Common myeloid progenitor, CD34-positive (primary cell): ENCODE data around the gene ZNF132.

Source experiments
- CTCF ChIA-PET: fragments of 350-600 bp; sonication (Branson Sonifier 250); formaldehyde crosslinking; loops from one replicate; lab custom pipeline; 2021; ENCODE audit warnings: antibody characterized with exemption; lab: Charles Lee
- POLR2A ChIA-PET: fragments of 350-600 bp; sonication (Branson Sonifier 250); formaldehyde crosslinking; loops from one replicate; lab custom pipeline; 2021; ENCODE audit warnings: antibody characterized with exemption; lab: Charles Lee
- DNase-seq, 3 donors: peaks; one replicate each; pipeline versions ENCODE4 v3.0.0 to v3.0.0-alpha.2; 2013
- H3K27ac ChIP-seq, 2 experiments: 1 replicate in 1 of 2; 2 replicates in 1 of 2; pipeline ENCODE4 v1.7.0; 2013; ENCODE audit warnings: inconsistent platforms in 2 of 2, low read length in 2 of 2, mild to moderate bottlenecking in 2 of 2, low read depth in 1 of 2, moderate library complexity in 1 of 2; ENCODE audit not compliant: severe bottlenecking in 2 of 2, insufficient read depth in 1 of 2, poor library complexity in 1 of 2
- H3K27me3 ChIP-seq, 5 experiments: replicated peaks in 2 of 5; 1 replicate in 3 of 5; 2 replicates in 2 of 5; pipeline versions ENCODE4 v1.6.1 to v1.7.0; 2013; ENCODE audit warnings: low read length in 4 of 5, mild to moderate bottlenecking in 2 of 5, moderate library complexity in 2 of 5, inconsistent platforms in 1 of 5; ENCODE audit not compliant: insufficient read depth in 5 of 5, control insufficient read depth in 4 of 5
- H3K36me3 ChIP-seq, 4 experiments: 1 replicate in 2 of 4; 2 replicates in 2 of 4; pipeline versions ENCODE4 v1.6.1 to v1.7.0; 2013; ENCODE audit warnings: low read length in 3 of 4, control low read depth in 1 of 4, mild to moderate bottlenecking in 1 of 4; ENCODE audit not compliant: control insufficient read depth in 4 of 4, insufficient read depth in 4 of 4
- H3K4me1 ChIP-seq, 4 experiments: 1 replicate in 3 of 4; 2 replicates in 1 of 4; pipeline versions ENCODE4 v1.6.1 to v1.7.1; 2013; ENCODE audit warnings: low read length in 3 of 4, mild to moderate bottlenecking in 3 of 4, control low read depth in 1 of 4, inconsistent platforms in 1 of 4, moderate library complexity in 1 of 4; ENCODE audit not compliant: control insufficient read depth in 4 of 4, insufficient read depth in 4 of 4; ENCODE audit errors: control extremely low read depth in 1 of 4
- H3K4me3 ChIP-seq, 7 experiments: 1 replicate in 4 of 7; 2 replicates in 3 of 7; pipeline versions ENCODE4 v1.5.1 to v1.7.0; 2013; ENCODE audit warnings: mild to moderate bottlenecking in 7 of 7, low read length in 6 of 7, moderate library complexity in 6 of 7, inconsistent platforms in 2 of 7, low read depth in 2 of 7, control low read depth in 1 of 7; ENCODE audit not compliant: insufficient read depth in 4 of 7, control insufficient read depth in 1 of 7; ENCODE audit errors: extremely low read depth in 1 of 7
- H3K9me3 ChIP-seq, 5 experiments: 1 replicate in 4 of 5; 2 replicates in 1 of 5; pipeline versions ENCODE4 v1.6.1 to v1.7.1; 2013; ENCODE audit warnings: low read length in 4 of 5, mild to moderate bottlenecking in 2 of 5, inconsistent platforms in 1 of 5, low read depth in 1 of 5, moderate library complexity in 1 of 5; ENCODE audit not compliant: control insufficient read depth in 4 of 5, insufficient read depth in 2 of 5; ENCODE audit errors: control extremely low read depth in 1 of 5
- WGBS: methylation state at CpG from one replicate; pipeline ENCODE4 v1.1.5; 2013; ENCODE audit not compliant: insufficient coverage; 5-methylcytosine and 5-hydroxymethylcytosine counted together

Gene ZNF132

DNA sequence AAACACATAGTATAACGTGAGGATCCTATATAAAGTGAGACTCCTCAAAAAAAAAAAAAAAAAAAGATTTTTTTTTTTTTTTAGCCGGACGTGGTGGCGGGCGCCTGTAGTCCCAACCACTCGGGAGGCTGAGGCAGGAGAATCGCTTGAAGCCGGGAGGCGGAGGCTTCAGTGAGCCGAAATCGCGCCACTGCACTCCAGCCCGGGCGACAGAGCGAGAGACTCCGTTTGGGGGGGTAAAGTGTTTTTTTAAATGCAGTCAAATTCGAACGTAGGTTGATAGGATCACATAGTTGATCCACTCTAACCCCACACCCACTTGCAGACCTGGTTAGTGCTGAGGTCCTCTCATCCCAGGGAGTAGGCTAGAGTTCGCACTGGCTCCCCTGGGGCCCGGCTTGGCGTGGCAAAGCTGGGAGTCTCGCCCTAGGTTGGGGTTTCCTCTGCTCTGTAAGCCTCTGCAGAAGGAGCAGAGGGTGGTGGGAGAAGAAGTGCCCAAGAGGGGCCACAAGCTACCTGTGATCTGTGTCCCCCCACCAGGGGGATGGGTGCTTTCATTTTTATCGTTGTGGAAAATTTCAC is 38.0 kb downstream of the ZNF132 start:
- Histone ChIP-seq H3K27me3 (peaks cover 0 to 17% (median 11%) of the 10 kb centered on the region in 5 experiments), H3K4me1 (peaks cover 0 to 18% (median 15%) of the 10 kb centered on the region in 4 experiments), H3K27ac (peak overlapping the region in 1 of 2 experiments; percentile 71), H3K4me3 (peak overlapping the region; percentile 24 to 89 (median 71)), H3K9me3 (no peaks in the 10 kb centered on the region), H3K36me3 (no peaks in the 10 kb centered on the region)
- POLR2A ChIA-PET, result no interaction called here
- CTCF ChIA-PET, result no interaction called here
- no peak for DNase-seq
- WGBS, result 40% methylated on average over 11 of the region's 23 CpGs

DNA sequence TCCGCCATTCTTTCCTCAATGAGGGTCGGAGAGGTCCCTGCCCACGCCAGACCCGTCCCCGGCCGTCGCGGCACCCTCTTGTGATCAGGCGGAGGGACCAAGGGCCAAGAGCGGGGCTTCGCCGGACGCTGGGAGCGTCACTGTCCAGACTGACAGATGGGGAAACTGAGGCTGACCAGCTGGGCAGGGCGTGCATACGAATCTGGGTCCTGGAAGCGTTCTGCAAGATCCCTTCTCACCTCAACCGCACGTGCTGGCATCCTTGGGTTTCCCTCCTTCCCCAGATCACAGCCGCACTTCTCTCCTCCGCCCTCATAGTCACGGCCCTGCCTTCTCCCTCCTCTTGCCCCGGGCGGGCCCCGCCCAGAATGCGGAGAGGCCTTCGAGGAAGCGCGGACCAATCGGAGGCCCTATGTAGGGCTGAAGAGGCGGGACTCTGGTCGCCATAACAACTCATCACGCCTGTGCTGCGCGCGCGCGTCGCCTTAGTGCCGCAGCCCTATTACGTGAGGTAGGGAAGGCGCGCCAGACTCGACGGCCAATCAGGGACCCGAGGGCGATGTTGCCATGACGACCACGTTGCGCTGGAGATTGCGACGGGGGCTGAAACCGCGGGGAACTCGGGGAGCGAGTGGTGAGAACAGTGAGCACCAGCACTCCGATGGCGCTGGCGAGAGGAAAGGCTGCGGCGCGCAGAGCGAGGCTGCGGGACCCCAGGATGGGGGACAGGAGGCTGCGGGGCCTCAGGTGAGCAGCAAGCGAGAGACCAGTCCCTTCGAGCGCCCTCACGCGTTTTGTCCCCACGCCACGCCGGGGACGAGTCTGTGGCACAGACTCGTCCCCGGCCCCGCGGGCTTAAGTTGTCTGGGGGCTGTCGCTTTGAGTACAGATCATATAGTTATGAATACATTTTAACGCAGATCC is 38.8 kb downstream of the ZNF132 start:
- Histone ChIP-seq H3K27ac (peak overlapping the region in 1 of 2 experiments; percentile 71), H3K27me3 (peaks cover 0 to 24% (median 11%) of the 10 kb centered on the region in 5 experiments), H3K4me1 (peaks cover 0 to 23% (median 19%) of the 10 kb centered on the region in 4 experiments), H3K36me3 (no peaks in the 10 kb centered on the region), H3K4me3 (peak overlapping the region; percentile 24 to 89 (median 71)), H3K9me3 (no peaks in the 10 kb centered on the region)
- DNase-seq, result peak; percentile 100
- 3% methylated on average over 56 of the region's 80 CpGs for WGBS
- POLR2A ChIA-PET, result no interaction called here
- CTCF ChIA-PET, result no interaction called here

DNA sequence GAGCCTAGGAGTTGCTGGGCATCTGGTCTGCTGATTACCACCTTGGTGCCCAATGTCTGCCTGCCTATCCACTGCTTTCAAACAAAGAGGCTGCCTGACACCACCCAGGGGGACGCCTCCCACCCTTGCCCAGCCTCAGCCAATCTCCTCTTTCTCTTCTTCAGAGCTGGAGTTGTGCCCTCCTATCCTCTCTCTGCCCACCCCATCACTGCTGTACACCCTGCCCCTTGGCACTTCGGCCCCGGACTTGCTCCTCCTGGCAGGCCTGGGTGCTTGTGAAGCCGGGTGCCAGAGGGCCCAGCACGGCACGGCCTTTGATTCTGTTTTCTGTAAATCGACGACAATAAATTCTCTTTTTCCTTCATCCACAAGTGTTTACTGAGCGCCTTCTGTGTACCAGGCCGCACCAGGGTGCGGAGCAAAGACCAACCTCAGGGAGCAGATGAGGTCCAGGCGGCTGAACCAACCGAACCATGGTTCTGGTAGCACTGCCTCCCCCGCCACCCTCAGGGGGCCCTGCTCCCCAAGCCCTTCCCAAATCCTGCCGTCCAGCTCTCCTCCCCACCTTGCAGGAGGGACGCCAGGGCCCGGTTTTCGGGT is 39.5 kb downstream of the ZNF132 start:
- Histone ChIP-seq H3K27me3 (peaks cover 0 to 32% (median 16%) of the 10 kb centered on the region in 5 experiments), H3K9me3 (no peaks in the 10 kb centered on the region), H3K27ac (no peak overlapping the region), H3K36me3 (peaks cover 0 to 4% (median under 1%) of the 10 kb centered on the region in 4 experiments), H3K4me1 (peaks cover 0 to 28% (median 22%) of the 10 kb centered on the region in 4 experiments), H3K4me3 (peak overlapping the region in 5 of 7 experiments; percentile 48 to 76 (median 59))
- no peak for DNase-seq
- ChIA-PET CTCF (no interaction called here), POLR2A (no interaction called here)
- 71% methylated on average over 12 of the region's 18 CpGs for WGBS

DNA sequence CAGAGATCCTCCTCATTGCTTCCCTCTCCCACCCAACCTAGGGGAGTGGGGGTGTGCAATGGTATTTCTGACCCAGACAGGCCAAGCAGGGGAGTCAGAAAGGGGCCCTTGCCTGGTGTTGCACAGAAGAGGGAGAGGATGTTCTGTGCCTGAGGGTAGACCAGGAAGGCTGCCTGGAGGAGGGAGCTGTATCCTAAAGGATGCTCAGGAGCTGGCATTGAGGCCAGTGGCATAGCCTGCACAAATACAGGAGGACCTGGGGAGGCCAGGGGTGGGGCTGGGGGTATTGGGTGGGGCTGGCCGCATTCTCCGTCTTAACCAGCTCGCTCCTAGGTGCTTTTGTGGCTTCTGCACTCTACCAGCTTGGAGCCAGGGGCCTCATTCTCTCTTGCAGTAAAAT is 40.0 kb downstream of the ZNF132 start:
- CTCF ChIA-PET, result no interaction called here
- 100% methylated on average over 3 of the region's 3 CpGs for WGBS
- Histone ChIP-seq H3K27ac (no peak overlapping the region), H3K9me3 (no peaks in the 10 kb centered on the region), H3K36me3 (peaks cover 0 to 9% (median 4%) of the 10 kb centered on the region in 4 experiments), H3K27me3 (peaks cover 0 to 36% (median 16%) of the 10 kb centered on the region in 5 experiments), H3K4me3 (no peak overlapping the region), H3K4me1 (peaks cover 0 to 28% (median 22%) of the 10 kb centered on the region in 4 experiments)
- no peak for DNase-seq
- POLR2A ChIA-PET, result no interaction called here

- CTCF ChIA-PET, result interaction anchor here (0.6 kb wide), 1 partner anchor 42 kb away, joined by 3 read pairs; no protein-coding TSS in a partner anchor
- Histone ChIP-seq H3K4me1 (peaks cover 0 to 26% (median 20%) of the 10 kb centered on the region in 4 experiments), H3K4me3 (no peak overlapping the region), H3K9me3 (no peaks in the 10 kb centered on the region), H3K27ac (no peak overlapping the region), H3K27me3 (peaks cover 0 to 37% (median 16%) of the 10 kb centered on the region in 5 experiments), H3K36me3 (peaks cover 0 to 22% (median 17%) of the 10 kb centered on the region in 4 experiments)
- DNase-seq, result no peak
- POLR2A ChIA-PET, result no interaction called here
- 96% methylated on average over 6 of the region's 6 CpGs for WGBS
These were observed 41.4 kb downstream of the ZNF132 start for GRCh38 chr19:58398545-58398944.

GRCh38 chr19:58398087-58398486 is 41.9 kb downstream of the ZNF132 start:
- Histone ChIP-seq H3K27ac (no peak overlapping the region), H3K27me3 (peaks cover 0 to 37% (median 16%) of the 10 kb centered on the region in 5 experiments), H3K9me3 (no peaks in the 10 kb centered on the region), H3K36me3 (peaks cover 0 to 27% (median 19%) of the 10 kb centered on the region in 4 experiments), H3K4me3 (no peak overlapping the region), H3K4me1 (peaks cover 0 to 26% (median 19%) of the 10 kb centered on the region in 4 experiments)
- ChIA-PET POLR2A (no interaction called here), CTCF (interaction anchor here (0.6 kb wide), 1 partner anchor 42 kb away, joined by 3 read pairs; no protein-coding TSS in a partner anchor)
- DNase-seq, result no peak
- WGBS, result 93% methylated on average over 4 of the region's 4 CpGs
